GM23338 (cell line): ENCODE measurements around the gene CHRM5. TPM values are rescaled to one million over a fixed set of nuclear protein-coding genes. Genes with fewer than 3 reads are reported as not detected.

ENCODE experiments used
- ATAC-seq: fragments of 200-7000 bp; cut with Tn5 transposase; 3 replicates; pipeline ENCODE4 v1.9.1; 2020
- DNase-seq: peaks from one replicate; pipeline ENCODE4 v3.0.0-alpha.2; 2015; ENCODE audit warnings: low spot score
- H2AFZ ChIP-seq: fragments of 200-600 bp; sonication (generic); 2 replicates; pipeline ENCODE4 v1.8.0; 2016; ENCODE audit warnings: antibody characterized with exemption, mild to moderate bottlenecking, moderate library complexity
- H3F3A ChIP-seq: fragments of 200-600 bp; sonication (generic); replicated peaks from 2 replicates; pipeline ENCODE4 v1.8.0; 2017; ENCODE audit warnings: antibody characterized with exemption, mixed run types, low read depth
- H3K27ac ChIP-seq: fragments of 200-600 bp; sonication (generic); 2 replicates; pipeline ENCODE4 v1.6.1; 2016; ENCODE audit warnings: low read depth
- H3K27me3 ChIP-seq: fragments of 200-600 bp; sonication (generic); 2 replicates; pipeline ENCODE4 v1.8.0; 2016; ENCODE audit warnings: mild to moderate bottlenecking, mixed run types, moderate library complexity; ENCODE audit not compliant: insufficient read depth
- H3K36me3 ChIP-seq: fragments of 200-600 bp; sonication (generic); 2 replicates; pipeline ENCODE4 v1.8.0; 2016; ENCODE audit warnings: mild to moderate bottlenecking; ENCODE audit not compliant: insufficient read depth
- H3K4me1 ChIP-seq: fragments of 200-600 bp; sonication (generic); 2 replicates; pipeline ENCODE4 v1.8.0; 2016; ENCODE audit warnings: mild to moderate bottlenecking, moderate library complexity; ENCODE audit not compliant: insufficient read depth
- H3K4me2 ChIP-seq: fragments of 200-600 bp; sonication (generic); 2 replicates; pipeline ENCODE4 v1.7.1; 2017; ENCODE audit warnings: mixed run types
- H3K4me3 ChIP-seq: fragments of 200-600 bp; sonication (generic); 2 replicates; pipeline ENCODE4 v1.6.1; 2016; ENCODE audit warnings: mixed run types
- H3K79me2 ChIP-seq: fragments of 200-600 bp; sonication (generic); replicated peaks from 2 replicates; pipeline ENCODE4 v1.8.0; 2017; ENCODE audit warnings: mild to moderate bottlenecking; ENCODE audit not compliant: insufficient read depth
- H3K9me2 ChIP-seq: fragments of 200-600 bp; sonication (generic); 2 replicates; pipeline ENCODE4 v1.8.0; 2017; ENCODE audit not compliant: insufficient read depth
- H4K20me1 ChIP-seq: fragments of 200-600 bp; sonication (generic); replicated peaks from 2 replicates; pipeline ENCODE4 v1.8.0; 2017; ENCODE audit warnings: mild to moderate bottlenecking; ENCODE audit not compliant: insufficient read depth
- H3K27ac Mint-ChIP-seq: 2 replicates; pipeline ENCODE4 v1.8.0; 2020; ENCODE audit warnings: inconsistent platforms, mild to moderate bottlenecking, moderate library complexity, mixed read lengths
- H3K27me3 Mint-ChIP-seq: 3 replicates; pipeline ENCODE4 v1.8.0; 2022; ENCODE audit warnings: low read depth, mild to moderate bottlenecking, moderate library complexity, mixed read lengths, inconsistent platforms; ENCODE audit not compliant: insufficient read depth, poor library complexity
- H3K36me3 Mint-ChIP-seq: 3 replicates; pipeline ENCODE4 v1.8.0; 2021; ENCODE audit warnings: low read depth, mild to moderate bottlenecking, inconsistent platforms, moderate library complexity, mixed read lengths
- H3K4me1 Mint-ChIP-seq: 3 replicates; pipeline ENCODE4 v1.8.0; 2020; ENCODE audit warnings: mild to moderate bottlenecking, inconsistent platforms, mixed read lengths
- H3K4me3 Mint-ChIP-seq: 3 replicates; pipeline ENCODE4 v1.8.0; 2021; ENCODE audit warnings: moderate library complexity, mild to moderate bottlenecking, inconsistent platforms, mixed read lengths
- H3K9me3 Mint-ChIP-seq: 3 replicates; pipeline ENCODE4 v1.8.0; 2020; ENCODE audit warnings: moderate library complexity, mild to moderate bottlenecking, inconsistent platforms, mixed read lengths
- CREB1 ChIP-seq: fragments of 250-450 bp; sonication (Bioruptor Pico); IDR thresholded peaks from 2 replicates; pipeline ENCODE4 v1.5.0; 2020; ENCODE audit warnings: low read depth, mild to moderate bottlenecking, moderate library complexity
- EZH2 ChIP-seq: fragments of 200-600 bp; sonication (generic); IDR thresholded peaks from one replicate; pipeline ENCODE4 v1.8.0; 2017; ENCODE audit warnings: antibody characterized with exemption, mild to moderate bottlenecking, low read depth; ENCODE audit not compliant: unreplicated experiment
- EZH2phosphoT487 ChIP-seq: fragments of 200-600 bp; sonication (generic); IDR thresholded peaks from one replicate; pipeline ENCODE4 v1.8.1; 2018; ENCODE audit warnings: antibody characterized with exemption; ENCODE audit not compliant: unreplicated experiment
- JUNB ChIP-seq: IDR thresholded peaks from one replicate; pipeline ENCODE4 v1.6.1; 2016; ENCODE audit warnings: antibody characterized with exemption; ENCODE audit not compliant: unreplicated experiment
- NANOG ChIP-seq: IDR thresholded peaks from 2 replicates; pipeline ENCODE4 v1.6.1; 2016; ENCODE audit warnings: antibody characterized with exemption, borderline replicate concordance
- POLR2AphosphoS5 ChIP-seq: IDR thresholded peaks from 2 replicates; pipeline ENCODE4 v1.6.1; 2016; ENCODE audit warnings: antibody characterized with exemption, low read depth
- REST ChIP-seq: IDR thresholded peaks from one replicate; pipeline ENCODE4 v1.6.1; 2018; ENCODE audit warnings: antibody characterized with exemption; ENCODE audit not compliant: unreplicated experiment
- STAT1 ChIP-seq: IDR thresholded peaks from one replicate; pipeline ENCODE4 v1.6.1; 2016; ENCODE audit warnings: antibody characterized with exemption; ENCODE audit not compliant: unreplicated experiment
- ZNF114 ChIP-seq: fragments of 250-450 bp; sonication (Bioruptor Pico); IDR thresholded peaks from 2 replicates; pipeline ENCODE4 v1.5.0; 2020; ENCODE audit warnings: mild to moderate bottlenecking, moderate library complexity
- ZNF331 ChIP-seq: fragments of 250-450 bp; sonication (Bioruptor Pico); IDR thresholded peaks from 2 replicates; pipeline ENCODE4 v1.5.0; 2020; ENCODE audit warnings: low read depth, mild to moderate bottlenecking, moderate library complexity
- polyA plus RNA-seq: library from polyadenylated mRNA; unstranded; fragments of >200 nt; fragmentation: Nextera tagmentation; extraction: Ambion mirVana; gene quantifications from 2 replicates; pipeline ENCODE4 v1.2.1, GENCODE V29; 2016
- total RNA-seq: library from RNA; depleted of rRNA; stranded (reverse); fragments of >200 nt; shearing (Covaris generic); gene quantifications from 2 replicates; pipeline ENCODE4 v1.2.3, GENCODE V29; 2014
- TF ChIP-seq, protein P1 (sequence below), 2 experiments: fragments of 200-600 bp in 1 of 2; sonication (generic) in 1 of 2; conservative IDR thresholded peaks; 2 replicates each; pipeline versions ENCODE4 v1.5.1 to v1.6.1; 2016 to 2017; ENCODE audit warnings: antibody characterized with exemption in 2 of 2, low read depth in 2 of 2, mild to moderate bottlenecking in 2 of 2, moderate library complexity in 1 of 2
- TF ChIP-seq, protein P2 (sequence below): fragments of 250-450 bp; sonication (Bioruptor Pico); IDR thresholded peaks from 2 replicates; pipeline ENCODE4 v1.5.0; 2020; ENCODE audit warnings: mild to moderate bottlenecking, moderate library complexity
- TF ChIP-seq, protein P3 (sequence below): IDR thresholded peaks from 2 replicates; pipeline ENCODE4 v1.6.1; 2016; ENCODE audit warnings: antibody characterized with exemption

The CHRM5 gene
- total and polyA plus RNA-seq, 2 experiments from 2014 or later = not detected

GRCh38 chr15:34011481-34011880 lies 43.2 kb downstream of the CHRM5 start:
- H3K4me3 Mint-ChIP-seq = no peak overlapping the region
- Histone ChIP-seq H3K4me3 (no peak overlapping the region), H3K36me3 (no peaks in the 10 kb centered on the region), H2AFZ (no peak overlapping the region), H3K27me3 (no peaks in the 10 kb centered on the region), H3K9me2 (no peaks in the 10 kb centered on the region; the same call in 1 of the 2 replicates), H4K20me1 (no peaks in the 10 kb centered on the region), H3K79me2 (no peaks in the 10 kb centered on the region), H3K27ac (no peak overlapping the region), H3F3A (no peaks in the 10 kb centered on the region), H3K4me1 (peaks cover 11% of the 10 kb centered on the region), H3K4me2 (no peak overlapping the region)
- no peaks in the 10 kb centered on the region for H3K9me3 Mint-ChIP-seq
- DNase-seq (no peak), ATAC-seq (no peak)
- no peaks in the 10 kb centered on the region for H3K36me3 Mint-ChIP-seq
- TF ChIP-seq, protein P1, sequence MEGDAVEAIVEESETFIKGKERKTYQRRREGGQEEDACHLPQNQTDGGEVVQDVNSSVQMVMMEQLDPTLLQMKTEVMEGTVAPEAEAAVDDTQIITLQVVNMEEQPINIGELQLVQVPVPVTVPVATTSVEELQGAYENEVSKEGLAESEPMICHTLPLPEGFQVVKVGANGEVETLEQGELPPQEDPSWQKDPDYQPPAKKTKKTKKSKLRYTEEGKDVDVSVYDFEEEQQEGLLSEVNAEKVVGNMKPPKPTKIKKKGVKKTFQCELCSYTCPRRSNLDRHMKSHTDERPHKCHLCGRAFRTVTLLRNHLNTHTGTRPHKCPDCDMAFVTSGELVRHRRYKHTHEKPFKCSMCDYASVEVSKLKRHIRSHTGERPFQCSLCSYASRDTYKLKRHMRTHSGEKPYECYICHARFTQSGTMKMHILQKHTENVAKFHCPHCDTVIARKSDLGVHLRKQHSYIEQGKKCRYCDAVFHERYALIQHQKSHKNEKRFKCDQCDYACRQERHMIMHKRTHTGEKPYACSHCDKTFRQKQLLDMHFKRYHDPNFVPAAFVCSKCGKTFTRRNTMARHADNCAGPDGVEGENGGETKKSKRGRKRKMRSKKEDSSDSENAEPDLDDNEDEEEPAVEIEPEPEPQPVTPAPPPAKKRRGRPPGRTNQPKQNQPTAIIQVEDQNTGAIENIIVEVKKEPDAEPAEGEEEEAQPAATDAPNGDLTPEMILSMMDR (conservative IDR thresholded peaks at IDR 0.05; ENCODE audit: low read depth in 2 of 2) = no peak
- TF ChIP-seq ZNF331 (CRISPR knock-in tag) = no peak
- TF ChIP-seq, protein P2, sequence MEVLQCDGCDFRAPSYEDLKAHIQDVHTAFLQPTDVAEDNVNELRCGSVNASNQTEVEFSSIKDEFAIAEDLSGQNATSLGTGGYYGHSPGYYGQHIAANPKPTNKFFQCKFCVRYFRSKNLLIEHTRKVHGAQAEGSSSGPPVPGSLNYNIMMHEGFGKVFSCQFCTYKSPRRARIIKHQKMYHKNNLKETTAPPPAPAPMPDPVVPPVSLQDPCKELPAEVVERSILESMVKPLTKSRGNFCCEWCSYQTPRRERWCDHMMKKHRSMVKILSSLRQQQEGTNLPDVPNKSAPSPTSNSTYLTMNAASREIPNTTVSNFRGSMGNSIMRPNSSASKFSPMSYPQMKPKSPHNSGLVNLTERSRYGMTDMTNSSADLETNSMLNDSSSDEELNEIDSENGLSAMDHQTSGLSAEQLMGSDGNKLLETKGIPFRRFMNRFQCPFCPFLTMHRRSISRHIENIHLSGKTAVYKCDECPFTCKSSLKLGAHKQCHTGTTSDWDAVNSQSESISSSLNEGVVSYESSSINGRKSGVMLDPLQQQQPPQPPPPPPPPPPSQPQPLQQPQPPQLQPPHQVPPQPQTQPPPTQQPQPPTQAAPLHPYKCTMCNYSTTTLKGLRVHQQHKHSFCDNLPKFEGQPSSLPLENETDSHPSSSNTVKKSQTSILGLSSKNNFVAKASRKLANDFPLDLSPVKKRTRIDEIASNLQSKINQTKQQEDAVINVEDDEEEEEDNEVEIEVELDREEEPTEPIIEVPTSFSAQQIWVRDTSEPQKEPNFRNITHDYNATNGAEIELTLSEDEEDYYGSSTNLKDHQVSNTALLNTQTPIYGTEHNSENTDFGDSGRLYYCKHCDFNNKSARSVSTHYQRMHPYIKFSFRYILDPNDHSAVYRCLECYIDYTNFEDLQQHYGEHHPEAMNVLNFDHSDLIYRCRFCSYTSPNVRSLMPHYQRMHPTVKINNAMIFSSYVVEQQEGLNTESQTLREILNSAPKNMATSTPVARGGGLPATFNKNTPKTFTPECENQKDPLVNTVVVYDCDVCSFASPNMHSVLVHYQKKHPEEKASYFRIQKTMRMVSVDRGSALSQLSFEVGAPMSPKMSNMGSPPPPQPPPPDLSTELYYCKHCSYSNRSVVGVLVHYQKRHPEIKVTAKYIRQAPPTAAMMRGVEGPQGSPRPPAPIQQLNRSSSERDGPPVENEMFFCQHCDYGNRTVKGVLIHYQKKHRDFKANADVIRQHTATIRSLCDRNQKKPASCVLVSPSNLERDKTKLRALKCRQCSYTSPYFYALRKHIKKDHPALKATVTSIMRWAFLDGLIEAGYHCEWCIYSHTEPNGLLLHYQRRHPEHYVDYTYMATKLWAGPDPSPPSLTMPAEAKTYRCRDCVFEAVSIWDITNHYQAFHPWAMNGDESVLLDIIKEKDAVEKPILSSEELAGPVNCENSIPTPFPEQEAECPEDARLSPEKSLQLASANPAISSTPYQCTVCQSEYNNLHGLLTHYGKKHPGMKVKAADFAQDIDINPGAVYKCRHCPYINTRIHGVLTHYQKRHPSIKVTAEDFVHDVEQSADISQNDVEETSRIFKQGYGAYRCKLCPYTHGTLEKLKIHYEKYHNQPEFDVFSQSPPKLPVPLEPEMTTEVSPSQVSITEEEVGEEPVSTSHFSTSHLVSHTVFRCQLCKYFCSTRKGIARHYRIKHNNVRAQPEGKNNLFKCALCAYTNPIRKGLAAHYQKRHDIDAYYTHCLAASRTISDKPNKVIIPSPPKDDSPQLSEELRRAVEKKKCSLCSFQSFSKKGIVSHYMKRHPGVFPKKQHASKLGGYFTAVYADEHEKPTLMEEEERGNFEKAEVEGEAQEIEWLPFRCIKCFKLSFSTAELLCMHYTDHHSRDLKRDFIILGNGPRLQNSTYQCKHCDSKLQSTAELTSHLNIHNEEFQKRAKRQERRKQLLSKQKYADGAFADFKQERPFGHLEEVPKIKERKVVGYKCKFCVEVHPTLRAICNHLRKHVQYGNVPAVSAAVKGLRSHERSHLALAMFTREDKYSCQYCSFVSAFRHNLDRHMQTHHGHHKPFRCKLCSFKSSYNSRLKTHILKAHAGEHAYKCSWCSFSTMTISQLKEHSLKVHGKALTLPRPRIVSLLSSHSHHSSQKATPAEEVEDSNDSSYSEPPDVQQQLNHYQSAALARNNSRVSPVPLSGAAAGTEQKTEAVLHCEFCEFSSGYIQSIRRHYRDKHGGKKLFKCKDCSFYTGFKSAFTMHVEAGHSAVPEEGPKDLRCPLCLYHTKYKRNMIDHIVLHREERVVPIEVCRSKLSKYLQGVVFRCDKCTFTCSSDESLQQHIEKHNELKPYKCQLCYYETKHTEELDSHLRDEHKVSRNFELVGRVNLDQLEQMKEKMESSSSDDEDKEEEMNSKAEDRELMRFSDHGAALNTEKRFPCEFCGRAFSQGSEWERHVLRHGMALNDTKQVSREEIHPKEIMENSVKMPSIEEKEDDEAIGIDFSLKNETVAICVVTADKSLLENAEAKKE (CRISPR knock-in tag) = no peak
- no peak for TF ChIP-seq JUNB
- TF ChIP-seq, protein P3, sequence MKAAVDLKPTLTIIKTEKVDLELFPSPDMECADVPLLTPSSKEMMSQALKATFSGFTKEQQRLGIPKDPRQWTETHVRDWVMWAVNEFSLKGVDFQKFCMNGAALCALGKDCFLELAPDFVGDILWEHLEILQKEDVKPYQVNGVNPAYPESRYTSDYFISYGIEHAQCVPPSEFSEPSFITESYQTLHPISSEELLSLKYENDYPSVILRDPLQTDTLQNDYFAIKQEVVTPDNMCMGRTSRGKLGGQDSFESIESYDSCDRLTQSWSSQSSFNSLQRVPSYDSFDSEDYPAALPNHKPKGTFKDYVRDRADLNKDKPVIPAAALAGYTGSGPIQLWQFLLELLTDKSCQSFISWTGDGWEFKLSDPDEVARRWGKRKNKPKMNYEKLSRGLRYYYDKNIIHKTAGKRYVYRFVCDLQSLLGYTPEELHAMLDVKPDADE = no peak
- TF ChIP-seq ZNF114 (CRISPR knock-in tag) = no peak
- TF ChIP-seq NANOG = no peak
- TF ChIP-seq CREB1 = no peak
- TF ChIP-seq POLR2AphosphoS5 = no peak
- TF ChIP-seq EZH2 = no peak
- TF ChIP-seq STAT1 = no peak
- TF ChIP-seq EZH2phosphoT487 = no peak
- no peak for TF ChIP-seq REST
- H3K27me3 Mint-ChIP-seq = peaks cover 2% of the 10 kb centered on the region
- peaks cover 25% of the 10 kb centered on the region for H3K4me1 Mint-ChIP-seq
- 0 out of 2 replicates have a peak overlapping the region, but pooled peaks have one; percentile 8 for H3K27ac Mint-ChIP-seq
